Caco-2 (cell line): ENCODE measurements around the gene ABLIM2. TPM values are rescaled to one million over a fixed set of nuclear protein-coding genes. Genes with fewer than 3 reads are reported as not detected.

Experiments used
- BruUV-seq: library from RNA; stranded (reverse); fragments of 400-500 nt; replicated peaks from 2 replicates; lab custom pipeline; 2021; lab: Mats Ljungman, UMichigan
- CTCF ChIA-PET: fragments of 300-600 bp; sonication (Branson Sonifier 250); formaldehyde crosslinking; loops from one replicate; lab custom pipeline; 2022; ENCODE audit warnings: antibody characterized with exemption; lab: Charles Lee
- POLR2A ChIA-PET: fragments of 300-600 bp; sonication (Branson Sonifier 250); formaldehyde crosslinking; loops from one replicate; lab custom pipeline; 2022; ENCODE audit warnings: antibody characterized with exemption; lab: Charles Lee
- DNase-seq, 2 experiments: peaks; one replicate each; pipeline versions ENCODE4 v3.0.0 to v3.0.0-alpha.2; 2020 to 2022
- H3K27me3 ChIP-seq: replicated peaks from 2 replicates; pipeline ENCODE4 v1.6.0; 2011; ENCODE audit warnings: low read length; ENCODE audit not compliant: control insufficient read depth, insufficient read depth
- H3K36me3 ChIP-seq: 2 replicates; pipeline ENCODE4 v1.5.1; 2011; ENCODE audit warnings: low read length; ENCODE audit not compliant: control insufficient read depth, insufficient read depth
- H3K4me1 ChIP-seq: fragments of 250-450 bp; sonication (Bioruptor Pico); 2 replicates; pipeline ENCODE4 v1.5.1; 2020; ENCODE audit warnings: mild to moderate bottlenecking
- H3K4me3 ChIP-seq: 2 replicates; pipeline ENCODE4 v1.5.1; 2011; ENCODE audit warnings: low read depth, mild to moderate bottlenecking, control low read depth, low read length
- H3K9me3 ChIP-seq: fragments of 250-450 bp; sonication (Bioruptor Pico); 2 replicates; pipeline ENCODE4 v1.5.1; 2020; ENCODE audit warnings: mild to moderate bottlenecking, moderate library complexity
- H3K27ac Mint-ChIP-seq: one replicate; pipeline ENCODE4 v1.8.0; 2022; ENCODE audit warnings: mixed read lengths; ENCODE audit not compliant: unreplicated experiment
- H3K27me3 Mint-ChIP-seq: one replicate; pipeline ENCODE4 v1.8.0; 2022; ENCODE audit warnings: mixed read lengths; ENCODE audit not compliant: insufficient read depth, unreplicated experiment
- H3K36me3 Mint-ChIP-seq: one replicate; pipeline ENCODE4 v1.8.0; 2022; ENCODE audit warnings: mild to moderate bottlenecking, mixed read lengths; ENCODE audit not compliant: insufficient read depth, unreplicated experiment
- H3K4me1 Mint-ChIP-seq: one replicate; pipeline ENCODE4 v1.8.0; 2022; ENCODE audit warnings: low read depth, mixed read lengths; ENCODE audit not compliant: unreplicated experiment
- H3K4me3 Mint-ChIP-seq: one replicate; pipeline ENCODE4 v1.8.0; 2022; ENCODE audit warnings: mild to moderate bottlenecking, moderate library complexity, mixed read lengths; ENCODE audit not compliant: unreplicated experiment
- H3K9me3 Mint-ChIP-seq: one replicate; pipeline ENCODE4 v1.8.0; 2022; ENCODE audit warnings: mixed read lengths; ENCODE audit not compliant: unreplicated experiment
- CTCF ChIP-seq, 2 experiments: fragments of 200-600 bp in 1 of 2; IDR thresholded peaks; 1 replicate in 1 of 2; 2 replicates in 1 of 2; pipeline versions ENCODE4 v1.5.1 to v1.8.0; 2011 to 2022; ENCODE audit warnings: antibody characterized with exemption in 1 of 2, control low read depth in 1 of 2, inconsistent platforms in 1 of 2, low read depth in 1 of 2, low read length in 1 of 2, mild to moderate bottlenecking in 1 of 2, moderate library complexity in 1 of 2; ENCODE audit not compliant: insufficient read depth in 1 of 2, severe bottlenecking in 1 of 2, unreplicated experiment in 1 of 2
- intact Hi-C: fragments of 100-400 bp; cut with micrococcal nuclease; formaldehyde crosslinking; loops from one replicate; pipeline ENCODE4 v1.10.0; 2022; ENCODE audit not compliant: unreplicated experiment
- total RNA-seq: library from RNA; stranded (reverse); gene quantifications from 2 replicates; pipeline ENCODE4 v1.2.3, GENCODE V29; 2022

ABLIM2 gene
- total RNA-seq, 1 experiment from 2014 or later = 0.23 TPM

DNA sequence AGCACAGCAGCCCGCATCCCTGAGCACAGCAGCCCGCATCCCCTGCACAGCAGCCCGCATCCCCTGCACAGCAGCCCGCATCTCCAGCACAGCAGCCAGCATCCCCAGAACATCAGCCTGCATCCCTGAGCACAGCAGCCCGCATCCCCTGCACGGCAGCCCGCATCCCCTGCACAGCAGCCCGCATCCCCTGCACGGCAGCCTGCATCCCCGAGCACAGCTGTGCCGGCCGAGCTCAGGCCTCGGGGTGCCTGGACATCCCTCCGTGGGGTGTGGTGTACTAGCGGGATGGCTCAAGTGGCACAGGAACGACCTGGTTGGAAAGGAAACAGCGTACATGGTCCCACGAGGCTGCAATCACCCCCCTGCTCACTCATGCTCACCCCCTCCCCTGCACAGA, 26.8 kb downstream of the ABLIM2 start:
- Histone ChIP-seq H3K9me3 (no peaks in the 10 kb centered on the region), H3K4me1 (no peaks in the 10 kb centered on the region), H3K4me3 (no peak overlapping the region), H3K36me3 (no peaks in the 10 kb centered on the region), H3K27me3 (no peaks in the 10 kb centered on the region)
- Mint-ChIP-seq H3K27ac (no peak overlapping the region), H3K4me1 (no peaks in the 10 kb centered on the region), H3K4me3 (no peak overlapping the region), H3K27me3 (peaks cover 9% of the 10 kb centered on the region), H3K9me3 (no peaks in the 10 kb centered on the region), H3K36me3 (no peaks in the 10 kb centered on the region)
- POLR2A ChIA-PET = no interaction called here
- TF ChIP-seq CTCF (IDR thresholded peaks at IDR 0.05; ENCODE audit: insufficient read depth in 1 of 2, low read depth in 1 of 2, low read length in 1 of 2, severe bottlenecking in 1 of 2, unreplicated experiment in 1 of 2) = no peak
- DNase-seq = no peak
- no TSS peak for BruUV-seq
- CTCF ChIA-PET = no interaction called here
- intact Hi-C loops = no loop called here

- ChIA-PET CTCF (no interaction called here), POLR2A (no interaction called here)
- no peak overlapping the region for H3K4me3 ChIP-seq
- Mint-ChIP-seq H3K4me1 (no peaks in the 10 kb centered on the region), H3K27me3 (peaks cover 9% of the 10 kb centered on the region), H3K27ac (no peak overlapping the region), H3K36me3 (no peaks in the 10 kb centered on the region), H3K4me3 (no peak overlapping the region), H3K9me3 (no peaks in the 10 kb centered on the region)
- H3K36me3 ChIP-seq = no peaks in the 10 kb centered on the region
- H3K27me3 ChIP-seq = no peaks in the 10 kb centered on the region
- no peak for TF ChIP-seq CTCF (IDR thresholded peaks at IDR 0.05; ENCODE audit: insufficient read depth in 1 of 2, low read depth in 1 of 2, low read length in 1 of 2, severe bottlenecking in 1 of 2, unreplicated experiment in 1 of 2)
- BruUV-seq = no TSS peak
- intact Hi-C loops = no loop called here
- H3K9me3 ChIP-seq = no peaks in the 10 kb centered on the region
- no peaks in the 10 kb centered on the region for H3K4me1 ChIP-seq
- DNase-seq = no peak
Observed at GRCh38 chr4:8131210-8131609, 27.4 kb downstream of the ABLIM2 start.

DNA sequence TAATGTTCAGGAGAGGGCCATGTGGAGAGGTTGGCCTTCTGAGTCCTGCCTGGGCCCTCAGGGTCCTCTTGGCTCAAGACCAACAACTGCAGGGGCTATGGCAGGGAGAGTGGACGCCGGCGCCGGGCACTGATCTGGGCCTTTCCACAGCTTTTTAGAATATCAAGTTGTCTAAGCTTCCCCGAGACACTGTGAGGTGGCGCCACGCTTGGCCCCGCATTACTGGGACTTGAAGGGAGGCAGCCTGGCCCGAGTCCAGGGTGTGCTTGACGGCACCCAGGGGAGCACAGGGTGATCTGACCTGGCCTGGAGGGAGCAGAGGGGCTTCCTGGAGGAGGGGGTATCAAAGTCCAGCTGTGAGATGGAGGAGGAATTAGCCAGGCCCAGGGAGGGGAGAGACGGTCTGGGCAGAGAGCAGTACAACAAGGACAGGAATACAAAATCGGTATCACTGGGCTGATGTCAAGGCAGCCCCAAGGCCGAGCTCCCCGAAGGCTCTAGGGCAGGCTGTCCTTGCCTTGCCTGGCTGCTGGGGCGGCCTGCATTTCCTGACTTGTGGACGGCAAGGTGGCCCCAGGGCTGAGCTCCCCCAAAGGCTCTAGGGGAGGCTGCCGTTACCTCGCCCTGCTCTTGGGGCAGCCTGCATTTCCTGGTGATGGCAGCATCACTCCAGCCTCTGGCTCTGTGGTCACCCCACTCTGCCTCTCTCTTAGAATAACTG, 28.1 kb downstream of the ABLIM2 start:
- intact Hi-C loops = no loop called here

More for the DNA sequence above, 28.1 kb downstream of the ABLIM2 start:
- no peak overlapping the region for H3K4me3 ChIP-seq
- no peak for DNase-seq
- H3K4me1 ChIP-seq = no peaks in the 10 kb centered on the region
- no peak overlapping the region for H3K4me3 Mint-ChIP-seq
- H3K9me3 ChIP-seq = no peaks in the 10 kb centered on the region
- no peak overlapping the region for H3K27ac Mint-ChIP-seq
- ChIA-PET CTCF (no interaction called here), POLR2A (no interaction called here)
- no TSS peak for BruUV-seq
- H3K27me3 ChIP-seq = no peaks in the 10 kb centered on the region
- no peaks in the 10 kb centered on the region for H3K4me1 Mint-ChIP-seq
- H3K9me3 Mint-ChIP-seq = no peaks in the 10 kb centered on the region
- no peaks in the 10 kb centered on the region for H3K36me3 Mint-ChIP-seq
- H3K27me3 Mint-ChIP-seq = peaks cover 9% of the 10 kb centered on the region
- no peaks in the 10 kb centered on the region for H3K36me3 ChIP-seq
- TF ChIP-seq CTCF (IDR thresholded peaks at IDR 0.05; ENCODE audit: insufficient read depth in 1 of 2, low read depth in 1 of 2, low read length in 1 of 2, severe bottlenecking in 1 of 2, unreplicated experiment in 1 of 2) = no peak
